ENCODE measurements around the gene NLRP6. TPM values are rescaled to one million over a fixed set of nuclear protein-coding genes. Genes with fewer than 3 reads are reported as not detected.
"Not testable (repeated sequence)": the region's sequence is repeated elsewhere in the genome, so short reads cannot be mapped to it uniquely, and the experiment has no call there.

Gene NLRP6
- total RNA-seq, 2 experiments from 2014 or later, result 5.5 to 6.5 TPM

- Mint-ChIP-seq H3K27me3 (no peaks in the 10 kb centered on the region), H3K9me3 (peaks cover 4% of the 10 kb centered on the region), H3K4me3 (no peak overlapping the region), H3K36me3 (ENCODE audit: low read depth) (peaks cover 15% of the 10 kb centered on the region), H3K4me1 (peaks cover 78% of the 10 kb centered on the region), H3K27ac (peak overlapping the region; percentile 31)
- POLR2A ChIA-PET, result interaction anchor here (1.4 to 1.8 kb wide), 2 partner anchors 13 to 25 kb away, joined by 3 to 7 read pairs; no protein-coding TSS in a partner anchor
- no peak for DNase-seq
- CTCF ChIA-PET, result interaction anchor here (0.9 to 2.4 kb wide), 8 partner anchors 8 to 189 kb away, joined by 3 to 12 read pairs (median 4); partner anchors contain the start of genes BET1L and RIC8A
These were observed 52.1 kb downstream of the NLRP6 start for GRCh38 chr11:330307-330693.

GRCh38 chr11:330694-331357 lies 52.6 kb downstream of the NLRP6 start:
- POLR2A ChIA-PET, result no interaction called here
- no peaks in the 10 kb centered on the region for H3K27me3 Mint-ChIP-seq
- H3K4me3 Mint-ChIP-seq, result no peak overlapping the region
- H3K4me1 Mint-ChIP-seq, result peaks cover 80% of the 10 kb centered on the region
- peak overlapping the region; percentile 88 for H3K27ac Mint-ChIP-seq
- peaks cover 4% of the 10 kb centered on the region for H3K9me3 Mint-ChIP-seq
- CTCF ChIA-PET, result interaction anchor here (0.9 to 2.4 kb wide), 7 partner anchors 8 to 123 kb away, joined by 3 to 12 read pairs (median 4); partner anchors contain the start of genes BET1L and RIC8A
- peak; percentile 42 for DNase-seq
- H3K36me3 Mint-ChIP-seq (ENCODE audit: low read depth), result peaks cover 15% of the 10 kb centered on the region

- no peak overlapping the region for H3K4me3 Mint-ChIP-seq
- POLR2A ChIA-PET, result no interaction called here
- CTCF ChIA-PET, result interaction anchor here (1.2 to 2.4 kb wide), 3 partner anchors 9 to 66 kb away, joined by 4 to 12 read pairs (median 4); no protein-coding TSS in a partner anchor
- H3K27me3 Mint-ChIP-seq, result no peaks in the 10 kb centered on the region
- H3K9me3 Mint-ChIP-seq, result peaks cover 4% of the 10 kb centered on the region
- H3K27ac Mint-ChIP-seq, result peak overlapping the region; percentile 88
- no peak for DNase-seq
- peaks cover 15% of the 10 kb centered on the region for H3K36me3 Mint-ChIP-seq (ENCODE audit: low read depth)
- H3K4me1 Mint-ChIP-seq, result peaks cover 80% of the 10 kb centered on the region
These were observed 53.3 kb downstream of the NLRP6 start for GRCh38 chr11:331358-332060.

DNA sequence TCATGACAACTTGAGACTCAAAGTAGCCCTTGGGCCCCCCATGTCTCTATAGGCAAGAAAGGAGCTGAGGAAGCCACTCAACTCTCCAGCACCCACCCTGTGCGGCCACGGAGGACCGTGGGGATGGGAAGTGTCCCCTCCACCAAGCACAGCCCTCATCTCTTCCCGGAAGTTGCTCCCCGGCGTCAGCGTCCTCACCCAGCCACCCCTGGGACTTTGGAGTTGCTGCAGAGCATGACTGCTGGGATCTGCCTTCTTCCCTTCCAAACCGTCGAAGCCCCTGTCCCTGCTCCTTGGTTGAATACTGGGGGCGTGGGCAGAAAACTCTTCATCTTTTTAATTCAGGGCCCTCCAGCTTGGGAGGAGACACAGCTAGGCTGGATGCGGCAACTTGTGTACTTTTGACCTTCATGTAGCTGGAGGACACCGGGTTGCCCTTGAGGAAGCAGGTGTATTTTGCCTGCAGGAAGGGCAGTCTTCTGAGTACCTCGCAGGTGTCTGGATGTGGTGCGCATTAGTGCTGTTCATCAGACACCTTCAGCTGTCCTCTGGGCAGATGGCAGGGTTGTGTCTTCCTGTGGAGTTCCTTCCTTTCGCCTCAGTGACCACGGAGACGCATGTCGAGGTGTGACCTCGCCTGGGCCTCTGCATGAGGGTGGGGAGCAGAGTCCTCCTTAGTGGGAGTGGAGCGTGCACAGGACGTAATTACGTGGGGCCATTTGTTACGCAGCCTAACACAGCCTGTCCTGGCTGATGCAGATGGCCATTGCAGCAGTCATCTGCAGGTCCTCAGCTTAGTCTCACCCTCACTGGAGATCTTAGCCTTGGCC lies 54.7 kb downstream of the NLRP6 start:
- CTCF ChIA-PET, result interaction anchor here (1.0 kb wide), 1 partner anchor 55 kb away, joined by 3 read pairs; the partner anchor contains the start of gene NLRP6
- H3K36me3 Mint-ChIP-seq (ENCODE audit: low read depth), result peaks cover 15% of the 10 kb centered on the region
- POLR2A ChIA-PET, result no interaction called here
- no peaks in the 10 kb centered on the region for H3K27me3 Mint-ChIP-seq
- DNase-seq, result no peak
- H3K4me3 Mint-ChIP-seq, result no peak overlapping the region
- H3K27ac Mint-ChIP-seq, result no peak overlapping the region
- peaks cover 4% of the 10 kb centered on the region for H3K9me3 Mint-ChIP-seq
- H3K4me1 Mint-ChIP-seq, result peaks cover 71% of the 10 kb centered on the region

DNA sequence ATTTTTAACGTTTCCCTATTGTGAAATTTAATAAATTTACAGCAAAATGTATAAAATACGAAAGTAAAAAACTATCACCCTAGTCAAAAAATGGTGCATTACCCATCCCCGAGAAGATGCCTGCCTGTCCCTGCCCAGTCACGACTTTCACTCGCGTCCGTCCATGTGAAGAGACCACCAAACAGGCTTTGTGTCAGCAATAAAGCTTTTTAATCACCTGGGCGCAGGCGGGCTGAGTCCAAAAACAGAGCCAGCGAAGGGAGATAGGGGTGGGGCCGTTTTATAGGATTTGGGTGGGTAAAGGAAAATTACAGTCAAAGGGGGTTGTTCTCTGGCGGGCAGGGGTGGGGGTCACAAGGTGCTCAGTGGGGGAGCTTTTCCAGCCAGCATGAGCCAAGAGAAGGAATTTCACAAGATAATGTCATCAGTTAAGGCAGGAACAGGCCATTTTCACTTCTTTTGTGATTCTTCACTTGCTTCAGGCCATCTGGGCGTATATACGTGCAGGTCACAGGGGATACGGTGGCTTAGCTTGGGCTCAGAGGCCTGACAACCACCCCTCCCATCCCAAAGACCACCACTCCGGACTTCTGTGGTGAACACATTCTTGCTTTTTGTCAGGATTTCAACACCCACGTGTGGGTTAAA lies 55.5 kb downstream of the NLRP6 start:
- H3K9me3 Mint-ChIP-seq, POLR2A ChIA-PET, DNase-seq, H3K4me3 Mint-ChIP-seq, H3K27ac Mint-ChIP-seq, H3K27me3 Mint-ChIP-seq: not testable (repeated sequence)
- peaks cover 65% of the 10 kb centered on the region for H3K4me1 Mint-ChIP-seq
- H3K36me3 Mint-ChIP-seq (ENCODE audit: low read depth), result peaks cover 15% of the 10 kb centered on the region
- CTCF ChIA-PET, result interaction anchor here (0.9 to 1.0 kb wide), 2 partner anchors 15 to 185 kb away, joined by 3 to 4 read pairs; no protein-coding TSS in a partner anchor

- H3K4me1 Mint-ChIP-seq, result peaks cover 59% of the 10 kb centered on the region
- peaks cover 4% of the 10 kb centered on the region for H3K9me3 Mint-ChIP-seq
- no peak overlapping the region for H3K4me3 Mint-ChIP-seq
- peaks cover 11% of the 10 kb centered on the region for H3K36me3 Mint-ChIP-seq (ENCODE audit: low read depth)
- POLR2A ChIA-PET, result no interaction called here
- CTCF ChIA-PET, result interaction anchor here (0.9 to 1.0 kb wide), 2 partner anchors 15 to 185 kb away, joined by 3 to 4 read pairs; no protein-coding TSS in a partner anchor
- no peak overlapping the region for H3K27ac Mint-ChIP-seq
- H3K27me3 Mint-ChIP-seq, result no peaks in the 10 kb centered on the region
- no peak for DNase-seq
These were observed 56.2 kb downstream of the NLRP6 start for GRCh38 chr11:334264-334994.

Other genes starting within 250 kb of the NLRP6 start
- not detected for gene SCGB1C1, start 85.3 kb upstream of the NLRP6 start, total RNA-seq
- 10 to 100 TPM; 29.7 to 33.2 TPM for gene BET1L, start 71.0 kb upstream of the NLRP6 start, total RNA-seq
- gene RIC8A, start 70.7 kb upstream of the NLRP6 start, total RNA-seq, result 100 to 1,000 TPM; 111 to 124 TPM
- 10 to 100 TPM; 11.3 to 12.7 TPM for gene SIRT3, start 42.1 kb upstream of the NLRP6 start, total RNA-seq
- gene PSMD13, start 41.4 kb upstream of the NLRP6 start, total RNA-seq, result 100 to 1,000 TPM; 125 to 153 TPM
- gene PGGHG, start 10.7 kb downstream of the NLRP6 start, total RNA-seq, result 100 to 1,000 TPM; 325 to 377 TPM
- not detected for gene IFITM5, start 21.1 kb downstream of the NLRP6 start, total RNA-seq
- gene IFITM2, start 29.4 kb downstream of the NLRP6 start, total RNA-seq, result 1,000 to 10,000 TPM; 1,561 to 1,733 TPM
- 1,000 to 10,000 TPM; 1,306 to 1,465 TPM for gene IFITM1, start 35.6 kb downstream of the NLRP6 start, total RNA-seq
- gene IFITM3, start 42.5 kb downstream of the NLRP6 start, total RNA-seq, result 100 to 1,000 TPM; 213 to 271 TPM
- gene B4GALNT4, start 91.1 kb downstream of the NLRP6 start, total RNA-seq, result 1 to 10 TPM; 1.5 to 1.6 TPM
- gene PKP3, start 115.8 kb downstream of the NLRP6 start, total RNA-seq, result not detected
- 100 to 1,000 TPM; 226 to 255 TPM for gene SIGIRR, start 136.6 kb downstream of the NLRP6 start, total RNA-seq
- 10 to 100 TPM; 88.2 to 94.2 TPM for gene ANO9, start 163.6 kb downstream of the NLRP6 start, total RNA-seq
- 10 to 100 TPM; 22.7 to 25.2 TPM for gene PTDSS2, start 171.9 kb downstream of the NLRP6 start, total RNA-seq
- gene RNH1, start 228.8 kb downstream of the NLRP6 start, total RNA-seq, result 10 to 100 TPM; 90.6 to 99.5 TPM